HG03571 (cell line): Measurements from ENCODE around the gene LPCAT1.
"Not testable (repeated sequence)": the region's sequence is repeated elsewhere in the genome, so short reads cannot be mapped to it uniquely, and the experiment has no call there.

Source experiments
- ATAC-seq: cut with Tn5 transposase; IDR thresholded peaks from one replicate; pipeline ENCODE4 v1.9.1; 2021; ENCODE audit not compliant: unreplicated experiment

The LPCAT1 gene

GRCh38 chr5:1510151-1510561 is 13.6 kb downstream of the LPCAT1 start:
- no peak for ATAC-seq

GRCh38 chr5:1509346-1510085 is 14.2 kb downstream of the LPCAT1 start:
- ATAC-seq = no peak

GRCh38 chr5:1508659-1509290 is 15.0 kb downstream of the LPCAT1 start:
- ATAC-seq = no peak

GRCh38 chr5:1507961-1508658 is 15.7 kb downstream of the LPCAT1 start:
- ATAC-seq = no peak

GRCh38 chr5:1507457-1507856 is 16.3 kb downstream of the LPCAT1 start:
- no peak for ATAC-seq

GRCh38 chr5:1507014-1507375 is 16.8 kb downstream of the LPCAT1 start:
- ATAC-seq = no peak

- ATAC-seq = no peak
Observed at GRCh38 chr5:1506242-1507013, 17.3 kb downstream of the LPCAT1 start.

GRCh38 chr5:1505506-1506241 is 18.1 kb downstream of the LPCAT1 start:
- ATAC-seq = no peak

- ATAC-seq = not testable (repeated sequence)
Observed at GRCh38 chr5:1505089-1505488, 18.7 kb downstream of the LPCAT1 start.

GRCh38 chr5:1504617-1505016 is 19.1 kb downstream of the LPCAT1 start:
- no peak for ATAC-seq

- ATAC-seq = peak; percentile 5
Observed at GRCh38 chr5:1504069-1504595, 19.6 kb downstream of the LPCAT1 start.

- ATAC-seq = peak; percentile 27
Observed at GRCh38 chr5:1503241-1504068, 20.3 kb downstream of the LPCAT1 start.

- no peak for ATAC-seq
Observed at GRCh38 chr5:1502737-1503120, 21.0 kb downstream of the LPCAT1 start.

GRCh38 chr5:1502046-1502736 is 21.6 kb downstream of the LPCAT1 start:
- no peak for ATAC-seq

GRCh38 chr5:1501372-1502045 is 22.3 kb downstream of the LPCAT1 start:
- ATAC-seq = no peak

GRCh38 chr5:1500411-1501091 is 23.2 kb downstream of the LPCAT1 start:
- ATAC-seq = no peak

GRCh38 chr5:1499851-1500250 is 23.9 kb downstream of the LPCAT1 start:
- ATAC-seq = no peak
